Naive thymus-derived CD4-positive, alpha-beta T cell (primary cell): ENCODE measurements around the gene EXOC6B. TPM values are rescaled to one million over a fixed set of nuclear protein-coding genes. Genes with fewer than 3 reads are reported as not detected.
"Not testable (repeated sequence)": the region's sequence is repeated elsewhere in the genome, so short reads cannot be mapped to it uniquely, and the experiment has no call there.

Experiments used
- ATAC-seq: fragments of 150-1000 bp; cut with Tn5 transposase; 2 replicates; pipeline ENCODE4 v1.10.0; 2021; ENCODE audit warnings: mild to moderate bottlenecking, moderate library complexity
- CTCF ChIA-PET: fragments of 350-600 bp; sonication (Branson Sonifier 250); formaldehyde crosslinking; loops from one replicate; lab custom pipeline; 2021; ENCODE audit warnings: antibody characterized with exemption; lab: Charles Lee
- POLR2A ChIA-PET: fragments of 350-600 bp; sonication (Branson Sonifier 250); formaldehyde crosslinking; loops from one replicate; lab custom pipeline; 2021; ENCODE audit warnings: antibody characterized with exemption, inconsistent platforms; lab: Charles Lee
- DNase-seq, 9 donors: peaks; one replicate each; pipeline versions ENCODE4 v3.0.0 to v3.0.0-alpha.2; 2020 to 2022; ENCODE audit warnings: mixed read lengths in 1 of 9
- H3K27ac ChIP-seq: one replicate; pipeline ENCODE4 v1.7.0; 2013; ENCODE audit warnings: mild to moderate bottlenecking, low read depth, low read length, moderate library complexity
- H3K27me3 ChIP-seq, 2 donors: one replicate each; pipeline ENCODE4 v1.7.0; 2013; ENCODE audit warnings: low read length in 2 of 2, mild to moderate bottlenecking in 2 of 2, moderate library complexity in 2 of 2; ENCODE audit not compliant: control insufficient read depth in 2 of 2, insufficient read depth in 2 of 2
- H3K36me3 ChIP-seq, 3 experiments: 1 replicate in 2 of 3; 2 replicates in 1 of 3; pipeline ENCODE4 v1.7.0; 2013; ENCODE audit warnings: low read length in 3 of 3, mild to moderate bottlenecking in 3 of 3, moderate library complexity in 1 of 3; ENCODE audit not compliant: insufficient read depth in 3 of 3, control insufficient read depth in 2 of 3
- H3K4me1 ChIP-seq, 2 donors: one replicate each; pipeline ENCODE4 v1.7.0; 2013; ENCODE audit warnings: low read length in 2 of 2, mild to moderate bottlenecking in 2 of 2, moderate library complexity in 1 of 2; ENCODE audit not compliant: control insufficient read depth in 2 of 2, insufficient read depth in 2 of 2
- H3K4me3 ChIP-seq: 2 replicates; pipeline ENCODE4 v1.7.0; 2013; ENCODE audit warnings: mild to moderate bottlenecking, low read length
- H3K9me3 ChIP-seq, 3 experiments: 1 replicate in 2 of 3; 2 replicates in 1 of 3; pipeline ENCODE4 v1.7.0; 2013; ENCODE audit warnings: low read length in 3 of 3; ENCODE audit not compliant: control insufficient read depth in 2 of 3
- H3K27ac Mint-ChIP-seq, 9 donors: one replicate each; pipeline ENCODE4 v1.8.0; 2020 to 2022; ENCODE audit warnings: mixed read lengths in 9 of 9, mild to moderate bottlenecking in 8 of 9, moderate library complexity in 5 of 9, inconsistent platforms in 2 of 9
- H3K27me3 Mint-ChIP-seq, 5 donors: one replicate each; pipeline ENCODE4 v1.8.0; 2021 to 2022; ENCODE audit warnings: mixed read lengths in 5 of 5, mild to moderate bottlenecking in 1 of 5
- H3K36me3 Mint-ChIP-seq, 5 donors: one replicate each; pipeline ENCODE4 v1.8.0; 2020 to 2022; ENCODE audit warnings: mixed read lengths in 5 of 5, mild to moderate bottlenecking in 3 of 5, inconsistent platforms in 1 of 5
- H3K4me1 Mint-ChIP-seq, 7 donors: one replicate each; pipeline ENCODE4 v1.8.0; 2020 to 2022; ENCODE audit warnings: mixed read lengths in 7 of 7, mild to moderate bottlenecking in 3 of 7, inconsistent platforms in 1 of 7
- H3K4me3 Mint-ChIP-seq, 10 donors: one replicate each; pipeline ENCODE4 v1.8.0; 2020 to 2022; ENCODE audit warnings: mild to moderate bottlenecking in 10 of 10, mixed read lengths in 10 of 10, moderate library complexity in 6 of 10, inconsistent platforms in 2 of 10
- H3K9me3 Mint-ChIP-seq, 11 donors: one replicate each; pipeline ENCODE4 v1.8.0; 2020 to 2022; ENCODE audit warnings: mixed read lengths in 11 of 11, mild to moderate bottlenecking in 4 of 11, inconsistent platforms in 1 of 11, moderate library complexity in 1 of 11
- intact Hi-C, 2 donors: fragments of 100-400 bp; cut with micrococcal nuclease; formaldehyde crosslinking; loops; one replicate each; pipeline ENCODE4 v1.15.1; 2023
- polyA plus RNA-seq, 2 donors: library from polyadenylated mRNA; unstranded; fragments of 300-500 nt; fragmentation: Illumina TruSeq; gene quantifications; one replicate each; pipeline ENCODE4 v1.2.3, GENCODE V29; 2021
- total RNA-seq, 6 experiments: library from RNA in 5 of 6; stranded (reverse) in 5 of 6; gene quantifications; 1 replicate in 5 of 6; 2 replicates in 1 of 6; pipeline ENCODE4 v1.2.3 and lab custom pipeline; 2021 to 2026

EXOC6B gene
- total and polyA plus RNA-seq, 7 experiments from 2014 or later = 3.5 to 21.9 (median 15.1) TPM

GRCh38 chr2:72438364-72438763 is 387.5 kb downstream of the EXOC6B start:
- Mint-ChIP-seq H3K4me3 (no peak overlapping the region), H3K36me3 (peaks cover 0 to 63% (median 61%) of the 10 kb centered on the region in 5 donors), H3K4me1 (peaks cover 0 to 8% (median 0%) of the 10 kb centered on the region in 7 donors), H3K9me3 (peaks cover 20 to 62% (median 27%) of the 10 kb centered on the region in 11 donors), H3K27me3 (no peaks in the 10 kb centered on the region), H3K27ac (no peak overlapping the region)
- Histone ChIP-seq H3K4me1 (no peaks in the 10 kb centered on the region), H3K9me3 (no peaks in the 10 kb centered on the region), H3K27me3 (no peaks in the 10 kb centered on the region), H3K27ac (no peak overlapping the region), H3K36me3 (no peaks in the 10 kb centered on the region), H3K4me3 (no peak overlapping the region)
- no peak for DNase-seq
- intact Hi-C loops = no loop called here
- POLR2A ChIA-PET = no interaction called here
- CTCF ChIA-PET = no interaction called here
- ATAC-seq = no peak

- peaks cover 0 to 60% (median 39%) of the 10 kb centered on the region in 5 donors for H3K36me3 Mint-ChIP-seq
- DNase-seq = no peak
- POLR2A ChIA-PET = no interaction called here
- CTCF ChIA-PET = no interaction called here
- intact Hi-C loops = no loop called here
- Histone ChIP-seq H3K4me1 (no peaks in the 10 kb centered on the region), H3K4me3 (no peak overlapping the region), H3K36me3 (no peaks in the 10 kb centered on the region), H3K27me3 (no peaks in the 10 kb centered on the region), H3K27ac (no peak overlapping the region), H3K9me3 (no peaks in the 10 kb centered on the region)
- H3K4me3 Mint-ChIP-seq = no peak overlapping the region
- peaks cover 16 to 35% (median 22%) of the 10 kb centered on the region in 11 donors for H3K9me3 Mint-ChIP-seq
- no peak for ATAC-seq
- H3K4me1 Mint-ChIP-seq = peaks cover 0 to 5% (median 0%) of the 10 kb centered on the region in 7 donors
- no peak overlapping the region for H3K27ac Mint-ChIP-seq
- H3K27me3 Mint-ChIP-seq = no peaks in the 10 kb centered on the region
Observed at GRCh38 chr2:72431737-72432136, 394.1 kb downstream of the EXOC6B start.

DNA sequence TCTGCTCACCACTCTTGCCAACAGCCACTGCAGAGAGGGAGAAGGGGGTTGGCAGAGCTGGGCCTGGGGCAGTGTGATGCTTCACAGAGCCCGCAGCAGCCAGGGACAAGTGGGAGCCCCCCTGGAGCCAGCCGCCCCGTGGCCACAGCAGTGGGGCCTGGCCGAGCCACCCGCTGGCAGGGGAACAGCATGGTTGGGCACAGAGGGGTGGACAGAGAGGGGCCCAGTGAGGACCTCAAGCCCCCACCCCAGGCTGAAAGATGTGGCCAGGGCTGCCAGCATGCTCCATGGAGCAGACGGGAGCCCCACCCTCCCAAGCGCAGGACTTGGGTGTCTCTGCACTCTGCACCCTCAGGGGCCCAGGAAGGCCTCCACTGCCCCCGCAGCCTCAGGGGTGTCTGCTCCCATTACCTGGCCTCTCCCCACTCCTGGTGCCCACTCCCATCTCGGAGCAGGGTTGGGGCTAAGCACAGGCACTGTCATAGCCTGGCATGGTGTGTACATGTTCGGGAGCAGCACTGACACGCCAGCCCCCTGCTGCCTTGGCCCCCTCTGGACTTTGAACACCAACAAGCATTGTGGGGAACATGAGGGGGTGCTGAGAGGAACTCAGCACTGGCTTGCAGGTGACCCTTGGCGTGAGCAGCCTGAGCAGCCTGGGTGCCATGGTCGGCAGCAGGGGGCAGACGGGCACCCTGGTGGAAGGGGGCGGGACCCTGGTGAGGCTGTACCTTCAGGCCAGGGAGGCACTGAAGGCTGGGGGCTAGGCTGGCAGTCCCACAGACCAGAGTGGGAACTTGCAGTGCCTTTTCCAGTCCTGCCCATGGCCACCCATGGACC is 398.6 kb downstream of the EXOC6B start:
- H3K9me3 ChIP-seq = no peaks in the 10 kb centered on the region
- H3K27ac ChIP-seq = no peak overlapping the region
- Mint-ChIP-seq H3K36me3 (peaks cover 1 to 72% (median 57%) of the 10 kb centered on the region in 5 donors), H3K4me3 (no peak overlapping the region), H3K27me3 (no peaks in the 10 kb centered on the region), H3K9me3 (peaks cover 3 to 39% (median 18%) of the 10 kb centered on the region in 11 donors), H3K27ac (no peak overlapping the region), H3K4me1 (peaks cover 0 to 5% (median 0%) of the 10 kb centered on the region in 7 donors)
- H3K4me3 ChIP-seq = no peak overlapping the region
- no peaks in the 10 kb centered on the region for H3K36me3 ChIP-seq
- no peaks in the 10 kb centered on the region for H3K27me3 ChIP-seq
- ChIA-PET POLR2A (no interaction called here), CTCF (no interaction called here)
- ATAC-seq (peak; percentile 14), DNase-seq (no peak)
- no peaks in the 10 kb centered on the region for H3K4me1 ChIP-seq
- intact Hi-C loops = no loop called here

DNA sequence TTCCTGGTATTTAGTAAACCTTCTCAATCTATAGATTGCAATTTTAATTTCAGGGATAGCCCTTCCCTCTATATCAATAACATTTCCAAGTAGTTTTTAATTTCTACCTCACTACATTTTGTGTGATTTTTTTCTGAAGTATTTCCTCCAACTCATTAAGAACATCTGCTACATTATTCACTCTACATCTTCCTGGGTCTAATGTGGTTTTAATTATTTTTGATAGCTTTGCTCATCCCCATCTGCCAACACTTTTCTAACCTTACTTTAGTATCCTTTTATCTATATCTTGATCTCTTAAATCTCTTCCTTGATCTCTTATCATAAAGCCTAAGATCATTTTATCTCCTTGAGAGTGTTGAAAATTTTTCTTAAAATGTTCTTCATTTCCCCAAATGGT is 399.8 kb downstream of the EXOC6B start:
- intact Hi-C loops = no loop called here
- ChIA-PET POLR2A (no interaction called here), CTCF (no interaction called here)
- no peaks in the 10 kb centered on the region for H3K9me3 ChIP-seq
- H3K27ac ChIP-seq = no peak overlapping the region
- Mint-ChIP-seq H3K9me3 (peaks cover 3 to 44% (median 21%) of the 10 kb centered on the region in 11 donors), H3K4me1 (peaks cover 0 to 5% (median 0%) of the 10 kb centered on the region in 7 donors), H3K27me3 (no peaks in the 10 kb centered on the region), H3K27ac (no peak overlapping the region), H3K4me3 (no peak overlapping the region), H3K36me3 (peaks cover 1 to 72% (median 57%) of the 10 kb centered on the region in 5 donors)
- ATAC-seq (no peak), DNase-seq (no peak)
- H3K27me3 ChIP-seq = no peaks in the 10 kb centered on the region
- H3K4me3 ChIP-seq = no peak overlapping the region
- H3K4me1 ChIP-seq = no peaks in the 10 kb centered on the region
- no peaks in the 10 kb centered on the region for H3K36me3 ChIP-seq

DNA sequence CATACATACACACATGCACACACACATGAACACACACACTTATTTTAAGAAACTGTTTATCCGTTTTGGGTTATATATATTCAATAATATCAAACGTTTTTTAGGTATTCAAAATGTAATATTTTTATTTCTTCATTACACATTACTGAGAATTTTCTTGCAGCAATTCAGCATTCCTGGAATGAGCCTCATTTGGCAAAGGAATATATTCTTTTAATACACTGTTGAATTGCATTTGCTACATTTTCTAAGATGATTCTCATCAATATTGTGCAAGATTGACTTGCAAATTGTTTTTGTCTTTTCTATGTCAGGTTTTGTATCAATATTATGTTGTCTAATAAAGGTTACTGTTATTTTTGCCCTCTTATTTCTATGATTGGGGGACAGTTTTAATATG is 402.1 kb downstream of the EXOC6B start:
- Histone ChIP-seq H3K27me3 (no peaks in the 10 kb centered on the region), H3K9me3 (no peaks in the 10 kb centered on the region), H3K4me3 (no peak overlapping the region), H3K4me1 (no peaks in the 10 kb centered on the region), H3K27ac (no peak overlapping the region), H3K36me3 (no peaks in the 10 kb centered on the region)
- ChIA-PET POLR2A (no interaction called here), CTCF (no interaction called here)
- Mint-ChIP-seq H3K27ac (no peak overlapping the region), H3K27me3 (no peaks in the 10 kb centered on the region), H3K4me3 (no peak overlapping the region), H3K9me3 (peaks cover 7 to 64% (median 29%) of the 10 kb centered on the region in 11 donors), H3K4me1 (peaks cover 0 to 5% (median 0%) of the 10 kb centered on the region in 7 donors), H3K36me3 (peaks cover 1 to 60% (median 54%) of the 10 kb centered on the region in 5 donors)
- no peak for ATAC-seq
- intact Hi-C loops = no loop called here
- DNase-seq = no peak

- ATAC-seq, POLR2A ChIA-PET: not testable (repeated sequence)
Observed at GRCh38 chr2:72421771-72422379, 404.0 kb downstream of the EXOC6B start.

More at GRCh38 chr2:72421771-72422379, 404.0 kb downstream of the EXOC6B start:
- H3K4me3 ChIP-seq, DNase-seq, H3K9me3 ChIP-seq, H3K27me3 ChIP-seq, H3K36me3 ChIP-seq, H3K4me3 Mint-ChIP-seq, CTCF ChIA-PET, H3K27ac ChIP-seq, H3K4me1 ChIP-seq, H3K4me1 Mint-ChIP-seq, H3K27me3 Mint-ChIP-seq, intact Hi-C loops, H3K27ac Mint-ChIP-seq: not testable (repeated sequence)
- peaks cover 4 to 64% (median 29%) of the 10 kb centered on the region in 11 donors for H3K9me3 Mint-ChIP-seq
- peaks cover 1 to 49% (median 44%) of the 10 kb centered on the region in 5 donors for H3K36me3 Mint-ChIP-seq
